Tibial nerve (tissue), 4 donors: ENCODE results near the gene CRISPLD2. TPM values are rescaled to one million over a fixed set of nuclear protein-coding genes. Genes with fewer than 3 reads are reported as not detected.
"Not testable (repeated sequence)": the region's sequence is repeated elsewhere in the genome, so short reads cannot be mapped to it uniquely, and the experiment has no call there.

ENCODE experiments used
- DNase-seq, 2 donors: peaks; one replicate each; pipeline ENCODE4 v3.0.0-alpha.2; 2019; ENCODE audit warnings: low spot score in 2 of 2
- H3K27ac ChIP-seq, 4 donors: fragments of 200-600 bp; sonication (generic) in 3 of 4; one replicate each; pipeline ENCODE4 v1.5.1; 2017 to 2019; ENCODE audit warnings: mild to moderate bottlenecking in 1 of 4
- H3K27me3 ChIP-seq, 2 donors: fragments of 200-600 bp; sonication (generic) in 1 of 2; one replicate each; pipeline versions ENCODE4 v1.5.1 to v1.6.0; 2017 to 2019
- H3K36me3 ChIP-seq, 3 donors: fragments of 200-600 bp; sonication (generic); one replicate each; pipeline ENCODE4 v1.5.1; 2018 to 2019
- H3K4me1 ChIP-seq, 4 donors: fragments of 200-600 bp; sonication (generic) in 3 of 4; one replicate each; pipeline ENCODE4 v1.5.1; 2017 to 2019
- H3K4me3 ChIP-seq, 4 donors: fragments of 200-600 bp; sonication (generic) in 3 of 4; one replicate each; pipeline ENCODE4 v1.5.1; 2017 to 2019; ENCODE audit warnings: mild to moderate bottlenecking in 1 of 4, moderate library complexity in 1 of 4
- H3K9me3 ChIP-seq, 4 donors: fragments of 200-600 bp; sonication (generic) in 3 of 4; one replicate each; pipeline ENCODE4 v1.5.1; 2017 to 2019
- EP300 ChIP-seq, 2 donors: sonication (generic); formaldehyde crosslinking; IDR thresholded peaks; one replicate each; pipeline ENCODE4 v1.6.1; 2017; ENCODE audit warnings: antibody characterized with exemption in 2 of 2, mild to moderate bottlenecking in 1 of 2
- POLR2A ChIP-seq, 2 donors: fragments of 450-650 bp; IDR thresholded peaks; one replicate each; pipeline ENCODE4 v1.6.1; 2017; ENCODE audit warnings: antibody characterized with exemption in 2 of 2, mild to moderate bottlenecking in 2 of 2, moderate library complexity in 2 of 2
- WGBS, 2 donors: methylation state at CpG; one replicate each; pipeline ENCODE4 v1.1.5; 2018; 5-methylcytosine and 5-hydroxymethylcytosine counted together
- total RNA-seq, 4 donors: library from RNA; depleted of rRNA; stranded (reverse); fragments of >200 nt; gene quantifications; one replicate each; pipeline ENCODE4 v1.1.0, GENCODE V29; 2016
- TF ChIP-seq, protein P1 (sequence below), 5 experiments: fragments of 200-600 bp in 3 of 5; fragments of 450-650 bp in 2 of 5; sonication (generic) in 3 of 5; IDR thresholded peaks; one replicate each; pipeline ENCODE4 v1.5.1; 2016 to 2019; ENCODE audit warnings: antibody characterized with exemption in 5 of 5, mild to moderate bottlenecking in 3 of 5, moderate library complexity in 2 of 5

Gene CRISPLD2
- total RNA-seq, 4 donors from 2014 or later: 136 to 232 (median 207) TPM

DNA sequence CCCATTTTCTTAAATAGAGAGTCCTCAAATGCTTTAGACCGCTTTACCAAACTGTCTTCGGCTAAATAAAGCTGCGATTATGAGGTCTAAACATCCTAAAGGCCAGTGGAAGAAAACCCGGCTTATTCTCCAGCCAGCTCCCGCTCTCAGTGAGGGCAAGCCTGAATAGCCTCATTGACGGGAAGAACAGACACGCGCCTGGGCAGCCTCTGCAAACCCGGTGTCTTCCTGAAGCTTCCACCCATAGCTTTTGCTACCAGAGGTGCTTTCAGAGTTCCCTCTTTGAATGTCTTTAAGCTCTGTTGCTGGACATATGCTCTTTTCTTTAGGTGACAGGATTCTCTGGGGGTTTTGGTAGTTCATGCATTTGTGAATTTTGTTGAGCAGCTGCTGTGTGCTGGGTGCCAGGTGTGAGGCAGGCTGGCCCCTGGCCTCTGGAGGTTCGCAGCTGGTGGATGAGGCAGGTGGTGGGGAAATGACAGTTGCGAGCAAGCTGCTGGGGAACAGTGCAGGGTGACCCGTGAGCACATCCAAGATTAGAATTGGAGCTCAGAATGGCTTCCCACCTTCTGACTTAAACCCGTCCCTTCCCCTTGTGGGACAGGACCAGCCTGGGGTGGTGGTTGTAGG lies 44.7 kb downstream of the CRISPLD2 start:
- TF ChIP-seq, protein P1, sequence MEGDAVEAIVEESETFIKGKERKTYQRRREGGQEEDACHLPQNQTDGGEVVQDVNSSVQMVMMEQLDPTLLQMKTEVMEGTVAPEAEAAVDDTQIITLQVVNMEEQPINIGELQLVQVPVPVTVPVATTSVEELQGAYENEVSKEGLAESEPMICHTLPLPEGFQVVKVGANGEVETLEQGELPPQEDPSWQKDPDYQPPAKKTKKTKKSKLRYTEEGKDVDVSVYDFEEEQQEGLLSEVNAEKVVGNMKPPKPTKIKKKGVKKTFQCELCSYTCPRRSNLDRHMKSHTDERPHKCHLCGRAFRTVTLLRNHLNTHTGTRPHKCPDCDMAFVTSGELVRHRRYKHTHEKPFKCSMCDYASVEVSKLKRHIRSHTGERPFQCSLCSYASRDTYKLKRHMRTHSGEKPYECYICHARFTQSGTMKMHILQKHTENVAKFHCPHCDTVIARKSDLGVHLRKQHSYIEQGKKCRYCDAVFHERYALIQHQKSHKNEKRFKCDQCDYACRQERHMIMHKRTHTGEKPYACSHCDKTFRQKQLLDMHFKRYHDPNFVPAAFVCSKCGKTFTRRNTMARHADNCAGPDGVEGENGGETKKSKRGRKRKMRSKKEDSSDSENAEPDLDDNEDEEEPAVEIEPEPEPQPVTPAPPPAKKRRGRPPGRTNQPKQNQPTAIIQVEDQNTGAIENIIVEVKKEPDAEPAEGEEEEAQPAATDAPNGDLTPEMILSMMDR (IDR thresholded peaks at IDR 0.05): no peak
- TF ChIP-seq EP300 (IDR thresholded peaks at IDR 0.05): no peak
- TF ChIP-seq POLR2A (IDR thresholded peaks at IDR 0.05): no peak
- no peaks in the 10 kb centered on the region for H3K27me3 ChIP-seq
- H3K36me3 ChIP-seq: peaks cover 0 to 56% (median 4%) of the 10 kb centered on the region in 3 donors
- 62 to 75% methylated on average over 12 to 13 of the region's 13 CpGs for WGBS, 2 donors
- peaks cover 0 to 18% (median 2%) of the 10 kb centered on the region in 4 donors for H3K4me1 ChIP-seq
- H3K9me3 ChIP-seq: peaks cover 0 to 12% (median 1%) of the 10 kb centered on the region in 4 donors
- H3K27ac ChIP-seq: peak overlapping the region in 3 of 4 donors; percentile 13 to 72 (median 37)
- DNase-seq: no peak
- no peak overlapping the region for H3K4me3 ChIP-seq

DNA sequence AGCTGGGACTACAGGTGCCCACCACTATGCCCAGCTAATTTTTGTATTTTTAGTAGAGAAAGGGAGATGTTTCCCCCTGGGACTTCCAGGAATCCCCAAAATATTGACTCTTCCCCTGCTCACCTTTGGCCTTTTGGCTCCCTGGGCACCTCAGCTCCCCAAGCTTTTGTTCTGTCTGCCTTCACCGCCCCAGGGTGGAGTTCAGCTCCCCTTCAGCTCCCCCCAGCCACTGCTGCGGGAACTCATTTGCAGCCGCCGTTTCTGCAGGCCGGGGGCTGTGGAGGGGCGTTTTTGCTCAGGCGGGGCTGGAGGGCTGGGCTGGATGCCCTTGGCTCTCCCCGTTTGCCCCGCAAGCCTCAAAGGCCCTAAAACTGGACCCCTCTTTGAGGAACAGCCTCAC lies 47.9 kb downstream of the CRISPLD2 start:
- DNase-seq: no peak
- 64 to 68% methylated on average over 9 of the region's 9 CpGs for WGBS, 2 donors
- Histone ChIP-seq H3K9me3 (no peaks in the 10 kb centered on the region), H3K27ac (peak overlapping the region in 1 of 4 donors; percentile 12), H3K36me3 (peaks cover 0 to 59% (median 4%) of the 10 kb centered on the region in 3 donors), H3K4me3 (no peak overlapping the region), H3K27me3 (no peaks in the 10 kb centered on the region), H3K4me1 (peaks cover 0 to 18% (median 2%) of the 10 kb centered on the region in 4 donors)
- no peak for TF ChIP-seq POLR2A (IDR thresholded peaks at IDR 0.05)
- TF ChIP-seq, protein P1 (IDR thresholded peaks at IDR 0.05): no peak
- no peak for TF ChIP-seq EP300 (IDR thresholded peaks at IDR 0.05)

DNA sequence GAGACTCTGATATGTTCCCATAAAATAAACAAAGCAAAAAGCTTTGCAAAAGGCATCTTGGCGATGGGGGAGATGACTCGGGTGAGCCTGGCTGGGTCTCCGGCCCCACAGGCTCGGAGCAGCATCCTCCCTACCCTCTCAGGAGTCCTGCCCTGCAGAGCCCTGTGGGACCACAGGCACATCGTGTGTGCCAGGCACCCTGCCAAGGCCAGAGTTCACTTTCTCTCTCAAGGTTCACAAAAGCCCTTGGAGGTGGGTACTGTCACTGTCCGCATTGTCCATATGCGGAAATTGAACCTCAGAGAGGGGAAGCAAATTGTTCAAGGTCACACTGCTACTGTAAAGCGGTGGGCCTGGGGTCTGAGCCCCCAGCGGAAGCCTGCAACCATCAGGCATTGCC lies 48.5 kb downstream of the CRISPLD2 start:
- Histone ChIP-seq H3K4me1 (peaks cover 0 to 13% (median 2%) of the 10 kb centered on the region in 4 donors), H3K36me3 (peaks cover 0 to 65% (median 4%) of the 10 kb centered on the region in 3 donors), H3K27ac (peak overlapping the region in 1 of 4 donors; percentile 12), H3K4me3 (no peak overlapping the region), H3K9me3 (no peaks in the 10 kb centered on the region), H3K27me3 (no peaks in the 10 kb centered on the region)
- no peak for TF ChIP-seq EP300 (IDR thresholded peaks at IDR 0.05)
- no peak for TF ChIP-seq POLR2A (IDR thresholded peaks at IDR 0.05)
- TF ChIP-seq, protein P1 (IDR thresholded peaks at IDR 0.05): no peak
- WGBS, 2 donors: 71 to 73% methylated on average over 9 of the region's 9 CpGs
- no peak for DNase-seq

DNA sequence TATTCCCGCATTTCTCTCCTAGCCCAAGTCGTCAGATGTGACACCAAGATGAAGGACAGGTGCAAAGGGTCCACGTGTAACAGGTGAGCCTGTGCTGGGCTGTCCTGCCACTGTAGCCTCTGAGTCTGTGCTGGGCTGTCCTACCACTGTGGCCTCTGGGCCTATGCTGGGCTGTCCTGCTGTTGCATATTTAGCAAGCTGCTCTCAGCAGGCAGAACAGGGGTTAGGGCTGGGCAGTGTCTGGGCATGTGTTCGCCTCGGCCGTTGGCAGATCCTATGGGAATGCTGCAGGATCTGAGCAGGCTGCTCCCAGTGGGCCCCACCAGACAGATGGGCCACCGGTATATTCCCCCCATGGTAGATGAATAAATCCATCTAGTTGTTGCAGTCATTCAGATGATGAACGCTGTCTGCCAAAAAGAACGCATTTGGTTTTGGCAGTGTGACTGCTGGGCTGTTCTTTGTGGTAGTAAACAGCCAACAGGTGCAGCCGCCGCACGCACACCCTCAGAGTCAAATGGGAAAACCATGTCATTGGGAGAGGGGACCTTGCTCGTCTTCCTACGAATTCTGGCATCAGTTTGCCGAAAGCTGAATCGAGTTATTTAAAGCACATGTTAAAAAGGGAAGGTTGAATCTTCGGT lies 49.2 kb downstream of the CRISPLD2 start:
- TF ChIP-seq, protein P1 (IDR thresholded peaks at IDR 0.05): no peak
- TF ChIP-seq POLR2A (IDR thresholded peaks at IDR 0.05) (no peak), EP300 (IDR thresholded peaks at IDR 0.05) (no peak)
- DNase-seq: no peak
- peaks cover 0 to 70% (median 4%) of the 10 kb centered on the region in 3 donors for H3K36me3 ChIP-seq

DNA sequence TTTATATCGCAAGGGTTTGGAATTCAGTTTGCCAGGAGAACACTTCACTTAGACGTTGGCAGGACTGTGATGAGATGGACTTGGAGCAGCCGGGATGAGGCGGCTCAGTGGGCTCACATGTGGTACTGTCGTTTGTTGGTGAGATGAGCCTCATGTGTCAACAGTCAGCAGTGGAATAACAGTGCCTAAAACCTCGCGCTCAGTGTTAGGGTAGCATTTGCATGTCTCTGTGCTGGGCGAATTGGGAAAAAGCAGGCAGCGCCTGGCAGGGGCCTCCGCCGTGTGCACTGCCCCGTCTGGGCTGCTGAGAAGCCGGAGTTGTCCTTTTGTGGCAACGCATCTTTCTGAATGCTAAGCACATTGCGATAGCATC lies 49.7 kb downstream of the CRISPLD2 start:
- TF ChIP-seq, protein P1 (IDR thresholded peaks at IDR 0.05): no peak
- TF ChIP-seq EP300 (IDR thresholded peaks at IDR 0.05) (no peak), POLR2A (IDR thresholded peaks at IDR 0.05) (no peak)
- Histone ChIP-seq H3K9me3 (no peaks in the 10 kb centered on the region), H3K27ac (no peak overlapping the region), H3K27me3 (no peaks in the 10 kb centered on the region), H3K36me3 (peaks cover 0 to 75% (median 4%) of the 10 kb centered on the region in 3 donors), H3K4me1 (peaks cover 0 to 6% (median under 1%) of the 10 kb centered on the region in 4 donors), H3K4me3 (no peak overlapping the region)
- WGBS, 2 donors: 87 to 88% methylated on average over 15 of the region's 15 CpGs
- no peak for DNase-seq

More for the DNA sequence above, 49.2 kb downstream of the CRISPLD2 start:
- Histone ChIP-seq H3K27ac (no peak overlapping the region), H3K4me3 (no peak overlapping the region), H3K4me1 (peaks cover 0 to 7% (median 2%) of the 10 kb centered on the region in 4 donors), H3K27me3 (no peaks in the 10 kb centered on the region), H3K9me3 (no peaks in the 10 kb centered on the region)
- 89 to 91% methylated on average over 17 of the region's 17 CpGs for WGBS, 2 donors

DNA sequence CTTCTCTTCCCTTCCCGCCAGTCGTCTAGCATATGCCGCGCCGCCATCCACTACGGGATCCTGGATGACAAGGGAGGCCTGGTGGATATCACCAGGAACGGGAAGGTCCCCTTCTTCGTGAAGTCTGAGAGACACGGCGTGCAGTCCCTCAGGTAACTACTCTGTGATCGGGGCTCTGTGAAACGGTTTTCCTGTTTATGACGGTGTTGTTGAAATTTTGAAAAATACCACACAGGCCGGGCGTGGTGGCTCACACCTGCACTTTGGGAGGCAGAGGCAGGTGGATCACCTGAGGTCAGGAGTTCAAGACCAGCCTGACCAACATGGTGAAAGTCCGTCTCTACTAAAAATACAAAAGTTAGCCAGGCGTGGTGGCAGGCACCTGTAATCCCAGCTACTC lies 53.2 kb downstream of the CRISPLD2 start:
- H3K27ac ChIP-seq, DNase-seq, H3K4me1 ChIP-seq, H3K4me3 ChIP-seq, H3K27me3 ChIP-seq, H3K9me3 ChIP-seq: not testable (repeated sequence)
- H3K36me3 ChIP-seq: peaks cover 0 to 84% (median 3%) of the 10 kb centered on the region in 3 donors
- WGBS, 2 donors: 92% methylated on average over 17 of the region's 17 CpGs
